Ishikawa (cell line): ENCODE results near the gene KCNIP4.

ENCODE experiments used
- CREB1 ChIP-seq: IDR thresholded peaks from 2 replicates; pipeline ENCODE4 v1.6.1; 2012; ENCODE audit warnings: low read depth
- EGR1 ChIP-seq: IDR thresholded peaks from 2 replicates; pipeline ENCODE4 v1.6.1; 2012
- EP300 ChIP-seq: IDR thresholded peaks from 2 replicates; pipeline ENCODE4 v1.6.1; 2012; ENCODE audit warnings: borderline replicate concordance
- MAX ChIP-seq: IDR thresholded peaks from 2 replicates; pipeline ENCODE4 v1.6.1; 2012
- NFIC ChIP-seq: IDR thresholded peaks from 2 replicates; pipeline ENCODE4 v1.6.1; 2012
- REST ChIP-seq: IDR thresholded peaks from 2 replicates; pipeline ENCODE4 v1.6.1; 2012; ENCODE audit warnings: low read depth, mild to moderate bottlenecking
- TAF1 ChIP-seq: IDR thresholded peaks from 2 replicates; pipeline ENCODE4 v1.6.1; 2012; ENCODE audit warnings: low read depth, mild to moderate bottlenecking
- TCF12 ChIP-seq: IDR thresholded peaks from 2 replicates; pipeline ENCODE4 v1.6.1; 2012; ENCODE audit warnings: low read depth
- TEAD4 ChIP-seq: IDR thresholded peaks from 2 replicates; pipeline ENCODE4 v1.6.1; 2012
- USF1 ChIP-seq: IDR thresholded peaks from 2 replicates; pipeline ENCODE4 v1.6.1; 2012
- YY1 ChIP-seq: IDR thresholded peaks from 2 replicates; pipeline ENCODE4 v1.6.1; 2012; ENCODE audit warnings: low read depth

- TF ChIP-seq USF1 (no peak), YY1 (no peak), TAF1 (no peak), REST (no peak), CREB1 (no peak), EP300 (no peak), TCF12 (no peak), EGR1 (no peak), MAX (no peak), NFIC (no peak), TEAD4 (no peak)
Observed at GRCh38 chr4:20683766-20684165, 1264.8 kb downstream of the KCNIP4 start.
